AG09319 (cell line): Measurements from ENCODE around the gene JAZF1.
"Not testable (repeated sequence)": the region's sequence is repeated elsewhere in the genome, so short reads cannot be mapped to it uniquely, and the experiment has no call there.

ENCODE experiments used
- DNase-seq: peaks from one replicate; pipeline ENCODE4 v3.0.0-alpha.2; 2010; ENCODE audit warnings: low read depth; ENCODE audit errors: extremely low read depth
- CTCF ChIP-seq: IDR thresholded peaks from 2 replicates; pipeline ENCODE4 v1.5.1; 2011; ENCODE audit warnings: low read depth, mild to moderate bottlenecking, inconsistent platforms, low read length, moderate library complexity

The JAZF1 gene

GRCh38 chr7:27923642-27923980 is 257.0 kb downstream of the JAZF1 start:
- no peak for TF ChIP-seq CTCF
- DNase-seq = no peak

GRCh38 chr7:27922907-27923641 is 257.5 kb downstream of the JAZF1 start:
- DNase-seq = no peak
- no peak for TF ChIP-seq CTCF

- not testable (repeated sequence) for DNase-seq
Measured at GRCh38 chr7:27922389-27922788, 258.2 kb downstream of the JAZF1 start.

DNA sequence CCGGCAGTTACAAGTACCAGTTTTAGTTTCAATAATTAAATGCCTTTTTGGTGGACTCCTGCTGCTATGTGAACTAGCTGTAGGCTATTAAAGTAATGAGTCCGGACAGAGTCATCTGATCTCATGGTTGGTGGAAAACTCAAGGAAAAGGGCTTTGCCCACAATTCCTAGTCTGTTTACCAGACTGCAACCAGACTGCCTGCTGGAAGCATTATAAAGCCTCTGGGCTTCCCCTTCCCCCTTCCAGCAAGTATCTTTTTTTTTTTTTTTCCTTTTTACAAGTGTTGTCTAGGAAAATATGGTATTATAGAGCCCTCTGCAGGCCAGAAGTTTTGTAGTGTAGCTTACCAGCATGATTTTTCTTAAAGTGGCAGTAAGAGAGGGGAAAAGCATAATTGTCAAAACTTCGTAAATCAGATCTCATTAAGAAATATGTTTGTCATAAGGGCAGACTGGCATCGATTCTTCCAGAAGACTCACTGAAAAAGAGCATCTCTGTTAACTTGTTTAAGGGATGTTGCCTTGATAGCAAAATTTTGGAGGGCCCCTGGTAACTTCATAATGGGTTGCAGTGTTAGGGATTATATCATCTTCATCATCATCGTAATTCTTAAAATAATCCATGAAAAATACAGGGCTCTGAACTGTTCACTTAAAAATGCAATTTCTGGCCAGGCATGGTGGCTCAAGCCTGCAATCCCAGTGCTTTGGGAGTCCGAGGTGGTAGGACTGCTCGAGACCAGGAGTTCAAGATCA is 259.3 kb downstream of the JAZF1 start:
- peak; percentile 53 for TF ChIP-seq CTCF
- peak; percentile 85 for DNase-seq

DNA sequence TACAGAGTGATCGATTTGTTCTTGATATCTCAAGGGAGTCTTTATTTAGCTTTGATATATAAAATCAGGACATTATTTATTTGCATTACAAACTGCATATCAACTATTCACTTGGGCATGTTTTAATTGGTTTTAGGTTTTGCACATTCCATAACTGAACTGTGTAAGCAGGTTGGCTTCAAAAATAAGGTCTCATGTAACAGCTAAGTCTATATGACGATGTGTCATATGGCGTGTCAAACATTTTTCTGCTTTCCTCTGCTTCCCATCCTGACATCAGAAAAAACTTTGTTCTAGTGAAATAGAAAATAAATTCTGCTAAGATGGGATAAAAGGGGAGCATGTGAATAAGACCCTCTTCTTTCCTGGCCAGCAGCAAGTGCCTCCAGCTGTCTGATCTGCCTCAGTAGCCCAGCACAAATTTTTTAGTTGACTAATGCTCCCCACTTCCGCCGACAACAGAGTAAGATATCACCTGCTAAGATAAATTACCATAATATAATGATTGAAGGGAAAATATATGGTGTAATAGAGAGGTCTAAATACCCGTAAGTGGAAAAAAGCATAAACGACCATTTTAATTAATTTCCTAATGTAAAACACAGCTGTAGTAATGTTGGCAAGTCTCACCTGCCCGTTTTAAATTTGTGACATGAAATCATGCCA is 260.2 kb downstream of the JAZF1 start:
- TF ChIP-seq CTCF = no peak
- no peak for DNase-seq

DNA sequence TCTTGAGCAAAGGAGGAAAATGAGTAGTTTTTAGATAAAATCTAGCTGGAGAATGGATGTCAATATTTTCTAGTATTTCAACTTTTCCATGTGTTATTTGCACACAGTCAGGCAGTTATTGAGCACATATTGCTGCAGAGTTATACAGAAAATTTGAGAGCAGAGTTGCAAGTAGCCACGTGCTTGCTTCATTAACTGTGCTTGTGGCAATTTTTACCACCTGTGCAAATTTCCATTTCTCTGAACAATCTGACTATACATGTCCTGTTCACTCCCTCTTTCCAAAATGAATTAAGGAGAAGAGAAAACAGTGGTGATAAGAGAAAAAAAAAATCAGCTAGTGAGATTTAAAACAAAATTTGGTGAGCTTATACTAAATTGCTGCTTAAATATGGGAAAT is 262.1 kb downstream of the JAZF1 start:
- TF ChIP-seq CTCF = no peak
- DNase-seq = no peak

- no peak for DNase-seq
- TF ChIP-seq CTCF = no peak
Measured at GRCh38 chr7:27917774-27918314, 262.8 kb downstream of the JAZF1 start.
